ENCODE results near the gene PHLPP1.

DNA sequence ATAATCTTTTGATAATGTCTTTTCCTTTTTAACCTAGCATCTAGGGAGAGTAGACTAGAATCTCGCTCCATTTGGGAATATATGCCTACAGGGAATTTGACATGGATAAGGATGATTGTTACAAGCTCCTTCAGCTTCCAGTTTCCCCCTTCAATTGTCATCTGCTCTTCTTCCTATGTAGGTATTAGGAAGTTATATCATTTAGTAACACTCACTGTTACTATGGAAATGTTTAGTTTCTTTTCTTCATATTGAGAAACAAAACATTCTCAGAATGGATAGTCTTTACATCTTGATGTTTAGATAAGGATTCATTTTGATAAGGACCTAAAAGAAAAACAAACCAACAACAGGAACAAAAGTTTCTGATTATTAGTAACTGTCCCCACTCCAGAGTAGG, 127.6 kb downstream of the PHLPP1 start:
- TF ChIP-seq POLR2A (IDR thresholded peaks at IDR 0.05) = no peak
- TF ChIP-seq POLR2AphosphoS5 (IDR thresholded peaks at IDR 0.05) = no peak
- TF ChIP-seq, protein P1, sequence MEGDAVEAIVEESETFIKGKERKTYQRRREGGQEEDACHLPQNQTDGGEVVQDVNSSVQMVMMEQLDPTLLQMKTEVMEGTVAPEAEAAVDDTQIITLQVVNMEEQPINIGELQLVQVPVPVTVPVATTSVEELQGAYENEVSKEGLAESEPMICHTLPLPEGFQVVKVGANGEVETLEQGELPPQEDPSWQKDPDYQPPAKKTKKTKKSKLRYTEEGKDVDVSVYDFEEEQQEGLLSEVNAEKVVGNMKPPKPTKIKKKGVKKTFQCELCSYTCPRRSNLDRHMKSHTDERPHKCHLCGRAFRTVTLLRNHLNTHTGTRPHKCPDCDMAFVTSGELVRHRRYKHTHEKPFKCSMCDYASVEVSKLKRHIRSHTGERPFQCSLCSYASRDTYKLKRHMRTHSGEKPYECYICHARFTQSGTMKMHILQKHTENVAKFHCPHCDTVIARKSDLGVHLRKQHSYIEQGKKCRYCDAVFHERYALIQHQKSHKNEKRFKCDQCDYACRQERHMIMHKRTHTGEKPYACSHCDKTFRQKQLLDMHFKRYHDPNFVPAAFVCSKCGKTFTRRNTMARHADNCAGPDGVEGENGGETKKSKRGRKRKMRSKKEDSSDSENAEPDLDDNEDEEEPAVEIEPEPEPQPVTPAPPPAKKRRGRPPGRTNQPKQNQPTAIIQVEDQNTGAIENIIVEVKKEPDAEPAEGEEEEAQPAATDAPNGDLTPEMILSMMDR (IDR thresholded peaks at IDR 0.05) = no peak
